ENCODE data around the gene OR7A17. TPM values are rescaled to one million over a fixed set of nuclear protein-coding genes. Genes with fewer than 3 reads are reported as not detected.

The OR7A17 gene
- total RNA-seq, 1 donor from 2014 or later, result not detected

GRCh38 chr19:14901675-14902260 is 15.8 kb upstream of the OR7A17 start:
- intact Hi-C loops (cut with micrococcal nuclease), result no loop called here

GRCh38 chr19:14890643-14891379 is 4.9 kb upstream of the OR7A17 start:
- peaks cover 24% of the 10 kb centered on the region for H3K27me3 Mint-ChIP-seq
- no peak overlapping the region for H3K27ac Mint-ChIP-seq
- peaks cover 25% of the 10 kb centered on the region for H3K4me1 Mint-ChIP-seq
- ChIA-PET POLR2A (no interaction called here), CTCF (interaction anchor here (1.2 kb wide), 1 partner anchor 316 kb away, joined by 3 read pairs; no protein-coding TSS in a partner anchor)
- H3K4me3 Mint-ChIP-seq, result no peak overlapping the region
- DNase-seq, result no peak
- no peaks in the 10 kb centered on the region for H3K9me3 Mint-ChIP-seq
- no peaks in the 10 kb centered on the region for H3K36me3 Mint-ChIP-seq (ENCODE audit: low read depth)
- ATAC-seq (ENCODE audit: low read depth), result no peak
- no peak for TF ChIP-seq CTCF (IDR thresholded peaks at IDR 0.05)
- intact Hi-C loops (cut with micrococcal nuclease), result no loop called here

More at GRCh38 chr19:14901675-14902260, 15.8 kb upstream of the OR7A17 start:
- no peak for ATAC-seq (ENCODE audit: low read depth)
- Mint-ChIP-seq H3K9me3 (no peaks in the 10 kb centered on the region), H3K27ac (no peak overlapping the region), H3K4me3 (no peak overlapping the region), H3K4me1 (no peaks in the 10 kb centered on the region), H3K27me3 (peaks cover 39% of the 10 kb centered on the region), H3K36me3 (ENCODE audit: low read depth) (no peaks in the 10 kb centered on the region)
- ChIA-PET CTCF (no interaction called here), POLR2A (no interaction called here)
- no peak for TF ChIP-seq CTCF (IDR thresholded peaks at IDR 0.05)
- no peak for DNase-seq

GRCh38 chr19:14889994-14890642 is 4.2 kb upstream of the OR7A17 start:
- H3K27ac Mint-ChIP-seq, result no peak overlapping the region
- no peaks in the 10 kb centered on the region for H3K9me3 Mint-ChIP-seq
- H3K36me3 Mint-ChIP-seq (ENCODE audit: low read depth), result no peaks in the 10 kb centered on the region
- intact Hi-C loops (cut with micrococcal nuclease), result no loop called here
- POLR2A ChIA-PET, result no interaction called here
- ATAC-seq (ENCODE audit: low read depth) (no peak), DNase-seq (no peak)
- H3K4me1 Mint-ChIP-seq, result peaks cover 31% of the 10 kb centered on the region
- TF ChIP-seq CTCF (IDR thresholded peaks at IDR 0.05), result no peak
- no peak overlapping the region for H3K4me3 Mint-ChIP-seq
- CTCF ChIA-PET, result no interaction called here
- H3K27me3 Mint-ChIP-seq, result peaks cover 24% of the 10 kb centered on the region

- ATAC-seq (ENCODE audit: low read depth), result no peak
- no peaks in the 10 kb centered on the region for H3K36me3 Mint-ChIP-seq (ENCODE audit: low read depth)
- peaks cover 22% of the 10 kb centered on the region for H3K27me3 Mint-ChIP-seq
- H3K4me1 Mint-ChIP-seq, result no peaks in the 10 kb centered on the region
- H3K9me3 Mint-ChIP-seq, result no peaks in the 10 kb centered on the region
- DNase-seq, result no peak
- peak; percentile 38 for TF ChIP-seq CTCF (IDR thresholded peaks at IDR 0.05)
- POLR2A ChIA-PET, result no interaction called here
- CTCF ChIA-PET, result no interaction called here
- no peak overlapping the region for H3K27ac Mint-ChIP-seq
- no peak overlapping the region for H3K4me3 Mint-ChIP-seq
- intact Hi-C loops (cut with micrococcal nuclease), result loop anchor here (5.0 kb wide), 2 partner anchors 299 to 686 kb away; partner anchors contain the start of gene NDUFB7
These were observed 14.2 kb downstream of the OR7A17 start for GRCh38 chr19:14871619-14872230.

DNA sequence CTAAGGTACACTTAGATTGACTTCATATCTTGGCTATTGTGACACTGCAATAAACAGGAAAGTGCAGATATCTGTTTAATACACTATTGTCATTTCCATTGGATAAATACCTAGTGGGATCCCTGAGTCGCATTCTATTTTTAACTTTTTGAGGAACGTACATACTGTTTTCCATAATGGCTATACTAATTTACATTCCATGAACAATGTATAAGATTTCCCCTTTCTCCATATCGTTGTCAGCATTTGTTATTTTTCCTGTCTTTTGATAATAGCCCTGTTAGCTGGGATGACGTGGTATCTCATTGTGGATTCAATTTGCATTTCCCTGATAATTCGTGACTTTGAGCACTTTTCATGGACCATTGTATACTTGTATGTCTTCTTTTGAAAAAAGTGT is 17.4 kb downstream of the OR7A17 start:
- no peak overlapping the region for H3K27ac Mint-ChIP-seq
- DNase-seq (no peak), ATAC-seq (ENCODE audit: low read depth) (no peak)
- H3K36me3 Mint-ChIP-seq (ENCODE audit: low read depth), result no peaks in the 10 kb centered on the region
- intact Hi-C loops (cut with micrococcal nuclease), result no loop called here
- no peaks in the 10 kb centered on the region for H3K4me1 Mint-ChIP-seq
- POLR2A ChIA-PET, result no interaction called here
- TF ChIP-seq CTCF (IDR thresholded peaks at IDR 0.05), result no peak
- CTCF ChIA-PET, result no interaction called here
- H3K27me3 Mint-ChIP-seq, result peaks cover 15% of the 10 kb centered on the region
- no peak overlapping the region for H3K4me3 Mint-ChIP-seq
- no peaks in the 10 kb centered on the region for H3K9me3 Mint-ChIP-seq
